NCI-H1436 treated with DMSO at 0.1 percent for 48 hours (cell line): ENCODE measurements around the gene AP1B1.
A peak's percentile ranks its signal among the peaks of the same experiment; 100 is the strongest.
"Not testable (repeated sequence)": the region's sequence is repeated elsewhere in the genome, so short reads cannot be mapped to it uniquely, and the experiment has no call there.

Experiments
- DNase-seq: peaks from one replicate; lab custom pipeline; 2025; lab: John Stamatoyannopoulos, UW

Gene AP1B1

DNA sequence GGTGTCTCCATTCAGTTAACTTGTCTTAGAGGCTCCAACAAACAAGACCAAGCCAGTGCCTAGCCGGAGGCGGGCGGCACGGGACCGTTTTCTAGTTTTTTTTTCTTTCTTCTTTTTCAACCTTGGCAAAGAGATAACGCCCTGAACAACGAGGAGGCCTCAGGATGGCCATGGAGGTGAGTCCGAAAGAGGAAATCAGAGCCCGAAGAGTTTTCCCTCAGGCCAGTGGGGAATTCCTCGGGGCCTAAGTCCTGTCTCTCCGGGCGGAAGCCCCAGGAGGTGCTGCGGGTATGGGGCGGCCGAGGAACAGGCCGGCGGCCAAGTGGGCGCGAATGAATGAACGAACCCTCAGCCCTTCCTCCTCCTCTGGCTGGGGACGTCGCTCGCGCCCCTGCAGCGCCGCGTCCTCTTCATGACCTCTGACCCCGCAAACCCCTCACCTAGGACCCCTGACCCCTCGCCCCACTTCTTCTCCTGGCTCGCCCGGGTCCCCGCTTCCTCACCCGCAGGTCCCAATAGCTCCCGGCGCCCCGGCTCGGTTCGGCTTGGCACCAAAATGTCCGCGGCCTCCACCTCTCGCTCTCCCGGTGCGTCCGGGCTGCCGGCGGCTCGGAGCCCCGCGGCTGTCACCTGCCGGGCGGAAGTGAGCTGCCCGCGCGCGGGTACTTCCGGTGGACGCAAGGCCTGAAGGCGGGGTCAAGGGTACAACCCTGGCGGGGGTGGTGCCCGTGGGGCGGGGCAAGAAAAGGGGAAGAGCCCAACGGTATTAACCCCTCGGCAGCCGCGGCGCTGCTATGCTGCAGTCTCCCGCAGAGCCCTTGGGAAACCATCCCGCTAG is at the start of gene AP1B1:
AP1B1 (minus strand) TSS at position 650 of the 838 bp plus-strand sequence. CDS start 21,327 bp downstream, outside the sequence.
- peak; percentile 70 for DNase-seq

DNA sequence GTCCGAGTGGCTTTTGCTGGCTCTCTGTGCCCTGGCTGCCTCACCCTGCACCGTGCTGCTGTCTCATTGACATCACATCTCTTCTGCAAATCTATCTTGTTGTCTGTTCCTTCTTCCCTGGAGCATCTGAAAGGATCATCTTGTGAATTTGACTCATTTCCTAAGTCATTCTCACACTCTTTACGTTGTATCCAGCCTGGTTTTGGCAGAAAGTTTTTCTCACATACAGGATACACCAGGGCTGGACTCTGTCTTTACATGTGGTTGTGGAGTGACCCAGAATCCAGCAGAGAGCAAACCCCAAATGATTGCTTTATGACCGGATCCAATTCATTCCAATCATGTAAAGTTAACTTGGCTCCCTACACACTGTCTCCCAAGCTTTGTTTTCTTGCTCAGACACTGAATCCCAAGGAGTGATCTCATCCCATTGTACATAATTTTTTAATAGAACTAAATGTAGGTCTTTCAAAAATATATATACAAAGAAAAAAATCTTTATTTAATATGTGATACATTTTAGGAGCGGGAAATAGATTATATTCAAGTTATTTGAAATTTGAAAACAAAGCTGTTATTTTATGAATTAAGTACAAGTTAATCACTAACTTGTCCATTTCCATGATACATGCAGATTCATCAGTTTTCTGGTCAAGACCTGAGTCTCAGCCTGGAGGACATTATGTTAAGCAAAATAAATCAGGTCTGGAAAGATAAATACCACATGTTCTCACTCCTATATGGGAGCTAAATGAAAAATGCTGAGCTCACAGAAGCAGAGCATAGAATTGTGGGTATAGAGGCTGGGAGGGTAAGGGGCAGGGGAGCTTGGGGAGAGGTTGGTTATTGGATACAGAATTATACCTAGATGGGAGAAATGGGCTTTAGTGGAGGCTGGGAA is 47.1 kb upstream of the AP1B1 start:
- DNase-seq = no peak

DNA sequence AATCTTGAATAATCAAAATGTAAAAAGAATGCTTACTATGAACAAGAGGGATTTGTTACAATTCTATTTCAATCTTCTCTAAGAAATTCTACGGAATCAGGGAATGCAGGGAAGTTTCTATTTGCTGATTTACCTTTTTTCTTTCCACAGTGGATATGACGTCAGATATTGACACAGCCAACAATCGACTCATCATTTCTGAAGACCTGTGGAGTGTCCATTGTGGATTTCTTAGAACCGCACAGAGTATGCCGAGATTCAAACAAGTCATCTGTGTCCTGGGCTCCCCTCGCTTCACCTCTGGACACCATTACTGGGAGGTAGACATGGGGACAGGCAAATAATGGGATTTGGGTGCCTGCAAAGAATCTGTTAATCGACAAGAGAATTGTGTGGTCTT is 45.9 kb upstream of the AP1B1 start:
- no peak for DNase-seq

DNA sequence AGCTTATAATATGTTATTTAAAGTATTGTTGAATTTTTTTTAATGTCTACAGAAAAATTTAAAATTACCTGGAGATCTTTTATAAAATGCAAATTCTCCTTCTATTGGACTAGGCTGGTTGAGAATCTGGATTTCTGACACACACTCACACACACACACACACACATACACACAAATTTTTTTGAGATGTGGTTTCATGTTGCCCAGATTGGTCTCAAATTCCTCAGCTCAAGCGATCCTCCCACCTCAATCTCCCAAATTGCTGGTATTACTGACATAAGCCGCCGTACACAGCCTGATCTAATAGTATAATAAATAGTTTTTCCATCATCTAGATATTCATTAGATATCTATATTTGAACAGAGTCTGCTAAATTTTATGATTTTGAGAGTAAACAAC is 45.5 kb upstream of the AP1B1 start:
- no peak for DNase-seq

DNA sequence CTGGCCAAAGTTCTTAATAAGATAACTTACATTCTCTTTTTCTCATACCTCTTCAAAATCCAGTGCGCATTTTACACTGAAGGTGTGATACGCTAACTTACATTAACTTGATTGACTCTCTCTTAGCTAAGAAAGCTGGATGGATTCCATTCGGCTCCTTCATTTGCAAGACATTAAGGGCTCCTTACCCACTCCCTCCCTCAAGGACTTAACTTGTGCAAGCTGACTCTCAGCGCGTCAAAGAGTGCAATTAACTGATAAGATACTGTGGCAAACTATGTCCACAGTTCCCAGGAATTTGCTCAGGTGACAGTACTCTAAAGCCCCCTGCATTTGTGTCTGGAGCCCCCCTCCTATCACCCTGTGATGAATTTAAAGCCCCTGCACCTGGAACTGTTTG is 43.6 kb upstream of the AP1B1 start:
- no peak for DNase-seq

DNA sequence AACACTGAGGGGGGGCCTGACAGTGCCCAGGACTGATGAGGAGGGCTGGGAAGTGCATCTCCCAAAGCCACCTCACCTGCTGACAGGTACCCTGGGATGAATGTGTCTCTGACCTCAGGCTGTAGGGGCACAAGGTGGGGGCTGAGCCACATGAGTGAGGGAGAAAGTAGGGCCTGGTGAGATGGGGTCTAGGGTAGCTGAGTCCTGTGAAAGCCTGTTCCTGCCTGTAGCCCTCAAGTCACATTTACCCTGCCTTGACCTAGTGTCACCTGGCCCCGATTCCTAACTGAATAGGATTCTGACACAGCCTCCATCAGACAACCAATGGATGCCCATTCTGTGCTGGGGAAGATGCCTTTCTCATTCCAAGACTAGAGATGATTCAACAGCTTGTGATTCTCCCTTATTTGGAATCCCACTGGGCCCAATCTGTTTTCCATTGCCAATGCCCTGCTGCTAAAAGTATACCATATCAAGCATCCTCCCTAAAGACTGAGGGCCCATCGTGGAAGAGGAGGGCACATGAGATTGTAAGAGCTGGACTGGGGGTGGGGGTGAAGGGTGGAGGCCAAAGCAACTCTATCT is 38.9 kb upstream of the AP1B1 start:
- no peak for DNase-seq

DNA sequence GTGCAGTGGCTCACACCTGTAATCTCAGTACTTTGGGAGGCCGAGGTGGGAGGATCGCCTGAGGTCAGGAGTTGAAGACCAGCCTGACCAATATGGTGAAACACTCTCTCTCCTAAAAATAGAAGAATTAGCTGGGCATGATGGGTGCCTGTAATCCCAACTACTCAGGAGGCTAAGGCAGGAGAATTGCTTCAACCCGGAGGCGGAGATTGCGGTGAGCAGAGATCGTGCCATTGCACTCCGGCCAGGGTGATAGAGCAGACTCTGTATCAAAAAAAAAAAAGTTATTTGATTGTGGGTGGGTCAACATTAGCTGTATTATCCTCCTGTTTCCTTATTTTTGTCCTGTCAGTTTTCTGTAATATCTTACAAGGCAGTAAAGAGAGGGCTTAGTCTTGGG is 38.1 kb upstream of the AP1B1 start:
- no peak for DNase-seq

DNA sequence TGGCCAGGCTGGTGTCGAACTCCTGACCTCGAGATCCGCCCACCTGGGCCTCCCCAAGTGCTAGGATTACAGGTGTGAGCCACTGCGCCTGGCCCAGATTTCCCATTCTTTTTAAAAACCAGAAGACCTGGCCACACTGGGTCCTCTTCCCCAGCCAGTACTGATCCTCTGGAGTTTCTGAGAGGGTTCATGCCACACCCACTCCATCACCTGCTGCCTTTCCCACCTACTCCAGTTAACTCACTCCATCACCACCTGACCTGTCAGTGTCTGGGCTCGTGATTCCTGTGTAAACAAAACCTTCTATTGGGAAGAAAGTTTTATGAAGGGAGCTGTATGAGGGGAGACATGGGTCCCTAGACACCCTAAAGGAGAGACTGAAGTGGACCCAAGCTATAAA is 30.3 kb upstream of the AP1B1 start:
- not testable (repeated sequence) for DNase-seq

DNA sequence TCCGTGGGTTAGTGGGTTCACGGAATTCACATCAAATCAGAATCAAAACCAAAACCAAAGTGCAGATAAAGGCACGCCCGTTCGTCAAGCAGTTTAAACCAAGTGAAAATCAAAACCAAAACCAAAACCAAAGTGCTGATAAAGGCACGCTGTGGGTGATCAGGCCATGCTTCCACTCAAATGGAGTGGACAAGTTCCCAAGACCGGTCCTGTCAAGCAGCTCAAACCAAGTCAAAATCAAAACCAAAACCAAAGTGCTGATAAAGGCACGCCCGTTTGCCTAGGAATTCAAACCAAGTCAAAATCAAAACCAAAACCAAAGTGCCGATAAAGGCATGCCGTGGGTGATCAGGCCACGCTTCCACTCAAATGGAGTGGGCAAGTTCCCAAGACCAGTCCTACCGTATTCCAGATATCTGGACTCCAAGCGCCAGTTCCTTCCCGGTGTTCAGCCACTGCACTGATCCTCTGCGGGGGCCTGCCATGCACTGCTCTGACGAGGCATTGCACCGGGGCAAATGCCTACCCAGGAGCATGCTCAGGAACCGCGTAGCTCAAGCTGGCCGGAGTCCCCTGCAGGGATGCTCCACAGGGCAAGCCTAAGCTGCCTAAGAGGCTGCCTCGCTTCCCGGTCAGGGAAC is 26.7 kb upstream of the AP1B1 start:
- DNase-seq = not testable (repeated sequence)

DNA sequence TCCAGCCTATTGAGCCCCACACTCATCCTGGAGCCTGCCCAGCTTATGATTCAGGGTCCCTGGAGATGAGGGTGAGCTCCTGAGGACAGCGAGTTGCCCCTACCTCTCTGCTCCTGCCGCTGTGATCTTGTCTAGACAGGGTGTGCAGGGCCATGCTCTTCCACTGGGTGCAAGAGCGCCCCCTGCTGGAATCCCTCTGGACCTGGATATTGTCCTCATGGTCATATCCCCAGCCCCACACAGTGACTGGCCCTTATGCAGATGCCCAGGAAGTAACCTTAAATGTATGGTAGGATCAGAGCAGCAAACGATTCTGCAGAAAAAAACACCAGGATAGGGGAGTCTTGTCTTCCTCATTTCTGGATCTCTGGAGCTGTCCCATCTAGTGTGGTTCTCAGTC is 24.4 kb upstream of the AP1B1 start:
- not testable (repeated sequence) for DNase-seq

DNA sequence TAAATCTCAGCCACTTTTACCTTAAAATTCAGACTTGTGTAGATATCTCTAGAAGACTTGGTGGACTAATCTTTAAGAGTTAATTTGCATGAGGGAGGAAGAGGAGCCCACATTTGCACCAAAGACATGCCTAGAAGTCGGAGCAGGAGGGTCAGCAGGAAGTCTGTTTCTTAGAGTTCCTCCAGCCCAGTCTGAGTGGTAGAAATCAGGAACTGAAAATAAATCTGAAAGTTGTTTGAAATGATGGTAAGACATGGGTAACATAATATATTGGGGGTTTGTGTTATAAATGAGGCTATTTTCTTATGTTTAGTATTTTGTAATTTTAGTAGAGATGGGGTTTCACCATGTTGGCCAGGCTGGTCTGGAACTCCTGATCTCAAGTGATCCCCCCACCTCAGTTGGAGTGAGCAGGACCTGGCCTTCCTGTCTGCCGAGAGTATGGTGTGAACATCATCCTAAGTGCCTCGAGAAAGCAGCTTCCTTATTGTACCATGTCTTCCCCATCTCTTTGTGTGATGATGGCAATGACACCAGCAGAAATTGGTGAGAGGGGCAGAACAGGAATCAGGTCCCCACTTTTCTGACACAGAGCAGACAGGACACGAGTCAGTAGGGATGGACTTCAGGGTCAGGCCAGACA is 23.3 kb upstream of the AP1B1 start:
- not testable (repeated sequence) for DNase-seq

DNA sequence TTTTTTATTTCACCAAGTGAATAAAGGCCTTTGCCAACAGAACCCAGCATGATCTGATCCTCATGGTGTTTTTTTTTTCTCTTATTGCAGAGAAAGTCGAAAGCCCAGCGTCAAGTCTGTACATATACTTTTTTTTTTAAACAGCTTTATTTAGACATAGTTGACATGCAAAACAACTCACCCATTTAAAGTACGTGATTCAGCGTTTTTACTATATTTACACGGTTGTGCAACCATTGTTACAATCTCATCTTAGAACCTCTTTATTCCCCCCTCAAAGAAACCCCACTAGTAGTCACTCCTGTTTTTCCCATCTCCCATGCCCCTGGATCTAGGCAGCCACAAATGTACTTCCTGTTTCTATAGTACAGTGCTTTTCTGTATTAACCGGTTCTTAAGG is 20.6 kb upstream of the AP1B1 start:
- no peak for DNase-seq

DNA sequence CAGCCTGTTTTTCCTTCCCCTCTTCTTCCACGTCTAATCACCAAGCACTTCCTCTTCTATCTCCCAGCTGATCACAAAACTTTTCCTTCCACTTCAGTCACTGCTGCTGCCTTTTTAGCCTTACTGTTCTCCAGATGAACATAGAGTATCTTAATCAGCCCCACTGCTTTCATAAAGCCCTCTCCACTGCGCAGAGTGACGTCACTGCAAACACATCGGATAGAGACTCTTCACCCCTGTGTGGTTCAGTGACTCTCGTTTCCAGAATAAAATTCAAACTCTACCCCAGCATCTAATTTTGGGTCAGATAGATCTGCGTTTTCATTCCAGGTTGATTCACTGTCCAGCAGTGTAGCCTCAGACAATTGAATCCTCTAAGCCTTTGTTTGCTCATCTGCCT is 13.2 kb upstream of the AP1B1 start:
- DNase-seq = not testable (repeated sequence)

DNA sequence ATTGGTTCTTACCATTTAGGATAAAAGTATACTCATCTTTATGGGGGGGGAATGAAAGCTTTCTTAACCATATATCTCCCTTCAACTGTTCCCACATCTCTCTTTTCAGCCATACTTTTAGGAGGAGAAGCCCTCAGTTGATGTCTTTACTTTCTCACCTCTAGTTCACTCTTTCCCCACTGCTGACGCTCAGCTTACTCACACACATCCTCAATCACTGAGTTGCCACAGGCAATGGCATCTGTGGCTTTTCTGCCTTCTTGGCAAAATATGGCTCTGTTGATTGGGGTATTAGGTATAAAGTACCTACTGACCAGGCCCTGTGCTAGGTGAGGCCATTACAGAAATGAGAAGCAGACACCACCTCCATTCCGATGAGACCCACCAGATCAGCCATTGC is 12.2 kb upstream of the AP1B1 start:
- no peak for DNase-seq

DNA sequence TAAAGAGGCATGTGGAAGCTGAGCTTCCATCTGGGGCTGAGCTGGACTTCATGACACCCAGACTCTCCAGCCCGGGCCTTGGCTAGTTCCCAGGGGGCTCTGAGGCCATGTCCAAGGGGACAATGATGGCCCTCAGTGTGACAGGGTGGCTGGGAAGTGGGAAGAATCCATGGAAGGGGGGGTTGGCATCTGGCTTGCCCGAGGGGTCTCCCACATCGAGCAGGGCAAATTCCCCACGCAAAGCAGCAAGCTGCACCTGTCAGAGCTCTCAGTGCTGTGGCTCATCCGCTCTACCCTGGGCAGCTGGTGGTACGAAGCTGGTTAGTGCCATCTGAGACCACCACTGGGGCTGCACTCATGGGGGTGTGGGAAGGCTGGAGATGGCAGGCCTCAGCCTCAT is 9.4 kb upstream of the AP1B1 start:
- no peak for DNase-seq

DNA sequence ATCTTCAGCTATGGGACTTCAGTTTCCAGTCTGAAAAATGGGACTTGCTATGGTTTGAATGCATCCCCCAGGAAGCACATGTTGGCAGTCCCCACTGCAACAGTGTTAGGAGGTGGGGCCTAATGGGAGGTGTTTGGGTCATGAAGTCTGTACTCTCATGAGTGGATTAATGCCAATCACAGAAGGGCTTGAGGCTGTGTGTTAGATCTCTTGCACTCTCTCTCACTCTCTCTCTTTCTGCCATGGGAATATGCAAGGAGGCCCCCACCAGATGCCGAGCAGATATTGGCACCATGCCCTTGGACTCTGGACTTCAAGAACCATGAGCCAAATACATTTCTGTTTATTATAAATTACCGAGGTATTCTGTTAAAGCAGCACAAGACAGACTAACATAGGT is 7.8 kb upstream of the AP1B1 start:
- DNase-seq = no peak

DNA sequence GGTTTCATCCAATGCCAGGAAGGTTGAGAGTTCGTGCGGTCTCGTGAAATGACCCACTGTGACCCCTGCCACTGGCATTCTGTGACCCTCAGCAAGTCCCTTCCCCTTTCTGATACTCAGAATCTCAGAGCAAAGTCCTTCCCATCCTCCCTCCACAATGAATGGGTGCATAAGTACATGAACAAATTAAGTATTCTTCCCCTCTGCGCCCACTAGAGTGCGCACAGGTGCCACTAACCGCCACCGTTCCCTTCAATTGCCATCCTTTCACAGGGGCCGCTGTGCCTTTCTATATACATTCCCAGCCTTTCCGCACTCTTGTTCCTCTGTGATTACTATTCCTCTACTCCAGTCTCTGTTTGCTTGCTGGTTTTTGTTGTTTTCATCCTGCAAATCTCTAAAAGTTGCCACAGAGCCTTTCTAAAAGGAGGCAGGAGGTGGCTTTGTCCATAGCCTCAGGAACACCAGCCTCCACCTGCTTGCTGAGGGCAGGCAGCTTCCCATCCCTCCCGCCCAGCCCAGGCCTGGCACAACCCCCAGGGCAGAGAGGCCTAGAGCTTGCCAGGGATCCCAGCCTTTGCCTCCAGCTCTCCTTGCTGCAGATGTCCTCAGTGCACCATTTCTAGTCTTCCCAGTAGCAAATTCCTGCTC is 6.7 kb upstream of the AP1B1 start:
- peak; percentile 64 for DNase-seq

DNA sequence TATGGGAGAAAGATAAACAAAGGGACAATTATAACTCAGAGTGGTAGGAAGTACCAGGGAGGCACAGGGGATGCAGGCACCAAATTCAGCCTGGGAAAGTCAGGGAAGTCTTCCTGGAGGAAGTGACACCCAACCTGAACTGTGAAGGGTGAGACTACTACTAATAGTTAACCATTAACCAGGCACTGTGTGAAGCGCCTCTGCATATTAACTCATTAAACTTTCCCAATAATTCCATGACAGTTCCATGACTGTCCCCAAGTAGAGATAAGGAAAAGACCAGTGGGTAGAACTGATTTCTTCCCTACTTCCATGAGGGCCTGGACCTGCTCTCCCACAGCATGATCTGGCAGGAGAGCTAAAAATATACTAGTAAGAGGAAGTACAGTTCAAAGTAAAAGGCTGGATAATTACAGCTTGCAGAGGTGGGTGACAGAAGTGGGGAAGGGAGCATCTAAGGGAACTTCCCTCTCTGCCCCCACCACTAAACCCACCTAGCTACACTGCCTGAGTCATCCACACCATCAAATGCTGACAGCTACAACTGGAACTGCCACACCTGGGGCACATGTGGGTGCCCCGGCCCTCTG is 4.7 kb upstream of the AP1B1 start:
- DNase-seq = no peak

DNA sequence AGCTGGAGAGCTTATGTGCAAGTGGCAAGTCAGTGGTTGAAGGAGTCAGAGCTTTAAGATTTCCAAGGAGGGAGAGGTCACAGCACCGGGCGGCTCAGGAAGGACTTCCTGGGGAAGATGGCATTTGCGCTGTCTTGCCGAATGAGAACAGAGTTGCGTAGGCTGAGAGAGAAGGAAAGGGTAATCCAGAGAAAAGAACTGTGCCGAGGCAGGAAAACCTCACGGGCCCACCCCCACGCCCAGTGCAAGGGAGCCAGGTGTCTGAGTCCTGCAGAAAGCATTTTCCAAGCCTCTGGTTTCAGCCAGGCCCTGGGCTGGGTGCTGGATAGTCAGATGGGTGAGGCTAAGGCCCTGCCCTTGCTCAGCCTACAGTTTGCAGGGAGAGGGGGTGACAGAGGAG is 3.2 kb upstream of the AP1B1 start:
- DNase-seq = no peak

DNA sequence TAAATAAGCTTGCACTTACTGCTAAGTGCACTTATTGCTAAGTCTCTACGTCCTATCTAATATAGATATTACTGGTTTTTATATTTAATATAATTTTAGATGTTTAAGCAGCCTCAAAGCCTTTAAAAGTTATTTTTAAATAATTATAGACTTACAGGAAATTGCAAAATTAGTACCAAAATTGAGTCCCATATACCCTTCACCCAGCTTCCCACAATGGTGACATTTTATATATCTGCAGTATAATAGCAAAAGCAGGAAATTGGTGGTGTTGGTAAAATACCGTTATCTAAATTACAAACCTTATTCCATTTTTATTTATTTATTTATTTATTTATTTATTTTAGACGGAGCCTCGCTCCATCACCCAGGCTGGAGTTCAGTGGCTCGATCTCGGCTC is 1.9 kb upstream of the AP1B1 start:
- DNase-seq = no peak

DNA sequence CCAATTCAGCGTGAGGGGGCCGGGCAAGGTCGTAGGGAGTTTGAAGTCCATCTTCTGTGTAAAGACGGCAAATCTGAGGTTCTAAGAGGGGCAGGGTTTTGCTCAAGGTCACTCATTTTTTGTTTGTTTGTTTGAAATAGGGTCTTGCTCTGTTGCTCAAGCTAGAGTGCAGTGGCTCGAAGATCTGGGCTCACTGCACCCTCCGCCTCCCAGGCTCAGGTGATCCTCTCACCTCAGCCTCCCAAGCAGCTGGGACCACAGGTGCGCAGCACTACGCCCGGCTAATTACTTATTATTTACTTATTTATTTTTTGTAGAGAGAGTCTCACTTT is 355 bp upstream of the AP1B1 start:
- DNase-seq = no peak
